GM18858 (cell line): ENCODE data around the gene ULK3.

Source experiments
- ATAC-seq: cut with Tn5 transposase; IDR thresholded peaks from one replicate; pipeline ENCODE4 v1.9.1; 2021; ENCODE audit not compliant: unreplicated experiment

The ULK3 gene

GRCh38 chr15:74869372-74869725 lies 26.4 kb upstream of the ULK3 start:
- no peak for ATAC-seq

- no peak for ATAC-seq
These were observed 25.1 kb upstream of the ULK3 start for GRCh38 chr15:74868059-74868458.

- no peak for ATAC-seq
These were observed 24.6 kb upstream of the ULK3 start for GRCh38 chr15:74867466-74868038.

GRCh38 chr15:74866090-74866489 lies 23.1 kb upstream of the ULK3 start:
- ATAC-seq = no peak

GRCh38 chr15:74865316-74865715 lies 22.4 kb upstream of the ULK3 start:
- no peak for ATAC-seq

GRCh38 chr15:74864296-74864695 lies 21.3 kb upstream of the ULK3 start:
- ATAC-seq = no peak

- no peak for ATAC-seq
These were observed 20.5 kb upstream of the ULK3 start for GRCh38 chr15:74863239-74864056.

GRCh38 chr15:74858369-74858740 lies 15.4 kb upstream of the ULK3 start:
- no peak for ATAC-seq

- no peak for ATAC-seq
These were observed 14.9 kb upstream of the ULK3 start for GRCh38 chr15:74857671-74858368.

GRCh38 chr15:74857082-74857655 lies 14.2 kb upstream of the ULK3 start:
- ATAC-seq = peak; percentile 58

GRCh38 chr15:74856537-74856936 lies 13.6 kb upstream of the ULK3 start:
- no peak for ATAC-seq

GRCh38 chr15:74855857-74856256 lies 12.9 kb upstream of the ULK3 start:
- ATAC-seq = no peak

- no peak for ATAC-seq
These were observed 11.6 kb upstream of the ULK3 start for GRCh38 chr15:74854453-74855022.

GRCh38 chr15:74851960-74852359 lies 9.0 kb upstream of the ULK3 start:
- no peak for ATAC-seq

- ATAC-seq = no peak
These were observed 7.4 kb upstream of the ULK3 start for GRCh38 chr15:74850393-74850792.

GRCh38 chr15:74847432-74847831 lies 4.5 kb upstream of the ULK3 start:
- no peak for ATAC-seq

- no peak for ATAC-seq
These were observed 2.6 kb upstream of the ULK3 start for GRCh38 chr15:74845581-74845980.

GRCh38 chr15:74845208-74845568 lies 2.2 kb upstream of the ULK3 start:
- ATAC-seq = no peak

GRCh38 chr15:74844319-74845207 lies 1.6 kb upstream of the ULK3 start:
- no peak for ATAC-seq

- ATAC-seq = no peak
These were observed 939 bp upstream of the ULK3 start for GRCh38 chr15:74843891-74844299.

- no peak for ATAC-seq
These were observed 481 bp upstream of the ULK3 start for GRCh38 chr15:74843445-74843828.
